Colonic mucosa (tissue), 4 donors: ENCODE data around the gene TSPAN8. TPM values are rescaled to one million over a fixed set of nuclear protein-coding genes. Genes with fewer than 3 reads are reported as not detected.
"Not testable (repeated sequence)": the region's sequence is repeated elsewhere in the genome, so short reads cannot be mapped to it uniquely, and the experiment has no call there.

Source experiments
- DNase-seq: peaks from one replicate; pipeline ENCODE4 v3.0.0-alpha.2; 2020
- H3K27ac ChIP-seq: fragments of 200-600 bp; one replicate; pipeline ENCODE4 v1.8.0; 2021
- H3K27me3 ChIP-seq: fragments of 200-600 bp; one replicate; pipeline ENCODE4 v1.8.0; 2021
- H3K36me3 ChIP-seq: fragments of 200-600 bp; one replicate; pipeline ENCODE4 v1.8.0; 2021
- H3K4me1 ChIP-seq: fragments of 200-600 bp; one replicate; pipeline ENCODE4 v1.8.0; 2021; ENCODE audit warnings: mild to moderate bottlenecking
- H3K4me3 ChIP-seq: fragments of 200-600 bp; one replicate; pipeline ENCODE4 v1.8.0; 2021
- H3K9ac ChIP-seq, 2 donors: one replicate each; pipeline ENCODE4 v1.7.0; 2013; ENCODE audit warnings: control low read depth in 2 of 2, low read depth in 2 of 2, low read length in 2 of 2
- H3K9me3 ChIP-seq: fragments of 200-600 bp; one replicate; pipeline ENCODE4 v1.8.0; 2021
- CTCF ChIP-seq: fragments of 200-600 bp; IDR thresholded peaks from one replicate; pipeline ENCODE4 v1.8.0; 2022; ENCODE audit warnings: antibody characterized with exemption, mild to moderate bottlenecking
- intact Hi-C: fragments of 100-400 bp; cut with DNase I; formaldehyde crosslinking; loops from one replicate; pipeline ENCODE4 v1.14.1; 2022
- total RNA-seq, 2 donors: library from RNA; stranded (reverse); fragmentation: NEBNext Ultra II Directional in 1 of 2; extraction: Animal tissue kit (Norgen Biotek cat#: 25700) in 1 of 2; gene quantifications; one replicate each; pipeline ENCODE4 v1.2.1, GENCODE V29; 2021
- donor health status: healthy.
- donor health status: DM: no; HTN: no; CAD: no.
- donor health status: DM: no; HTN: no; CAD: no.

TSPAN8 gene
- total RNA-seq, 2 donors from 2014 or later: 1,318 to 1,657 TPM

GRCh38 chr12:71129364-71129763 is 28.4 kb downstream of the TSPAN8 start:
- no peak for DNase-seq
- no peaks in the 10 kb centered on the region for H3K9me3 ChIP-seq

DNA sequence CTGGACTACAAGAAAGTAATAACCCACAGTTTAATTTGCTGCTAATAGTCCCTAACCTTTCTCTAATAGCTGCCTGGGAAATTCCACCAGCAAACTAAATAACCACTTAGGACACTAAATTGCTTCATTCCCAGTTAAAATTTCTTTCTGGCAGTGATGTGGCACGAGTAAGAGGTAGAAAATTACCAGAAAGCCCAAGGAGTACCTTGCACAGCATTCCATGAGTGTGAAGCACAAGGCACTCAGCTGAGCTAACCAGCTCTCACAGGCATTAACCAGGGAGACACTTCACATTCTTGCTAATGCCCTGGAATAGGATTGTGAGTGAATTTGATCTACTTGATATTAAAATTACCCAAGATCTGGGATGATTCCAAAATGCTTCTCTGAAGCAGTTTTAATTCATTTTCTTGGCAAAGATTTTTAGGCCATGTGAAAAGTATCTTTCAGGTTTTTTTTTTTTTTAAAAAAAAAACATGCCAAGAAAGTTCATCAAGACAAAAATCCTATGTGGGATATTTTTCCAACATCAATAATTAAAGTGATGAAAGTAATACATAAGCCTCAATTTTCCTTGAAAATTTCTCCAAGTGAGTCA is 29.5 kb downstream of the TSPAN8 start:
- no peaks in the 10 kb centered on the region for H3K27me3 ChIP-seq
- H3K4me3 ChIP-seq: no peak overlapping the region
- H3K9me3 ChIP-seq: no peaks in the 10 kb centered on the region
- H3K9ac ChIP-seq: no peak overlapping the region
- no peak overlapping the region for H3K27ac ChIP-seq
- DNase-seq: no peak
- intact Hi-C loops: no loop called here
- H3K4me1 ChIP-seq: no peaks in the 10 kb centered on the region
- no peak for TF ChIP-seq CTCF
- H3K36me3 ChIP-seq: no peaks in the 10 kb centered on the region

More at GRCh38 chr12:71129364-71129763, 28.4 kb downstream of the TSPAN8 start:
- H3K27ac ChIP-seq: no peak overlapping the region
- intact Hi-C loops: no loop called here
- no peak for TF ChIP-seq CTCF
- no peaks in the 10 kb centered on the region for H3K4me1 ChIP-seq
- peaks cover 6% of the 10 kb centered on the region for H3K36me3 ChIP-seq
- H3K9ac ChIP-seq: no peak overlapping the region
- H3K27me3 ChIP-seq: no peaks in the 10 kb centered on the region
- no peak overlapping the region for H3K4me3 ChIP-seq

- no peak overlapping the region for H3K9ac ChIP-seq
- no peaks in the 10 kb centered on the region for H3K27me3 ChIP-seq
- no peaks in the 10 kb centered on the region for H3K36me3 ChIP-seq
- TF ChIP-seq CTCF: no peak
- no peak overlapping the region for H3K4me3 ChIP-seq
- no peaks in the 10 kb centered on the region for H3K4me1 ChIP-seq
- no peaks in the 10 kb centered on the region for H3K9me3 ChIP-seq
- intact Hi-C loops: no loop called here
- no peak overlapping the region for H3K27ac ChIP-seq
- DNase-seq: no peak
These were observed 31.9 kb downstream of the TSPAN8 start for GRCh38 chr12:71125949-71126348.

DNA sequence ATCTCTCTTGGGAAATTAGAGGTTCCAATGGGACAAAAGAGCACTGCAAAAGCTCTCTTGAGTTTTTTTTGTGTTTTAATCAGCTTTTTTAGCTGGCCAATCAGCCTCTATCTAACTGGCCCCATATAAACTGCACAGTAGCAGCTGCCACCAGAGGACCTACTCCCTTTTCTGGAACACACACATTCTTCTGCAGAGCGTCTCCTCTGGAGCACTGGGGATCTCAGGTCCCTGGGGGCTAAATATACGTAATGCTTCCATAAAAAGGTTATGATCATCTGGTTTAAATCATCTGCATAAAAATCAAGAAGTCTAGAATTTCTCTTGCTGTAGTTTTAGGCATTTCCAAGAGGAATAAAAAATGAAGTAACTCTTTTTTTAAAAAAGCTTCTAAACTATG is 32.3 kb downstream of the TSPAN8 start:
- TF ChIP-seq CTCF: no peak
- H3K9ac ChIP-seq: no peak overlapping the region

GRCh38 chr12:71124835-71125460 is 32.9 kb downstream of the TSPAN8 start:
- no peak overlapping the region for H3K27ac ChIP-seq
- H3K4me1 ChIP-seq: no peaks in the 10 kb centered on the region
- no peaks in the 10 kb centered on the region for H3K36me3 ChIP-seq
- no peak for DNase-seq
- no peak overlapping the region for H3K4me3 ChIP-seq
- intact Hi-C loops: no loop called here
- H3K9me3 ChIP-seq: no peaks in the 10 kb centered on the region
- no peak overlapping the region for H3K9ac ChIP-seq
- H3K27me3 ChIP-seq: no peaks in the 10 kb centered on the region
- no peak for TF ChIP-seq CTCF

More for the DNA sequence above, 32.3 kb downstream of the TSPAN8 start:
- Histone ChIP-seq H3K36me3 (no peaks in the 10 kb centered on the region), H3K27ac (no peak overlapping the region), H3K4me3 (no peak overlapping the region), H3K9me3 (no peaks in the 10 kb centered on the region), H3K4me1 (no peaks in the 10 kb centered on the region), H3K27me3 (no peaks in the 10 kb centered on the region)
- intact Hi-C loops: no loop called here
- no peak for DNase-seq

DNA sequence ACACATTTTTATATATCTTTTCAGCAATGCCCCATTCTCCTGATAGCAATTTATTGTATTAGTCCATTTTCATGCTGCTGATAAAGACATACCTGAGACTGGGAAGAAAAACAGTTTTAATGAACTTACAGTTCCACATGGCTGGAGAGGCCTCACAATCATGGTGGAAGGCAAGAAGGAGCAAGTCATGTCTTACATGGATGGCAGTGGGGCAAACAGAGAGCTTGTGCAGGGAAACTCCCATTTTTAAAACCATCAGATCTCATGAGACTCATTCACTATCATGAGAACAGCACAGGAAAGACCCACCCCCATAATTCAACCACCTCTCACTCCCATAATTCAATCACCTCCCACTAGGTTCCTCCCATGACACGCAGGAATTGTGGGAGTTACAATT is 44.7 kb downstream of the TSPAN8 start:
- H3K27me3 ChIP-seq, H3K9me3 ChIP-seq, H3K27ac ChIP-seq, H3K36me3 ChIP-seq, H3K4me1 ChIP-seq, H3K9ac ChIP-seq, H3K4me3 ChIP-seq, DNase-seq, intact Hi-C loops: not testable (repeated sequence)
